Uterine smooth muscle cell (primary cell): ENCODE measurements around the gene RXRG. TPM values are rescaled to one million over a fixed set of nuclear protein-coding genes. Genes with fewer than 3 reads are reported as not detected.

Source experiments
- total RNA-seq: library from RNA; depleted of rRNA; stranded (reverse); fragments of >200 nt; gene quantifications from 2 replicates; pipeline ENCODE4 v1.2.3, GENCODE V29; 2014

Gene RXRG
- not detected in 2 replicates for total RNA-seq

GRCh38 chr1:165444897-165445370 is at the start of gene RXRG:
Gene RXRG, minus strand, starts transcription at chr1:165445126. Its CDS starts 233 bp downstream, at chr1:165444893.

DNA sequence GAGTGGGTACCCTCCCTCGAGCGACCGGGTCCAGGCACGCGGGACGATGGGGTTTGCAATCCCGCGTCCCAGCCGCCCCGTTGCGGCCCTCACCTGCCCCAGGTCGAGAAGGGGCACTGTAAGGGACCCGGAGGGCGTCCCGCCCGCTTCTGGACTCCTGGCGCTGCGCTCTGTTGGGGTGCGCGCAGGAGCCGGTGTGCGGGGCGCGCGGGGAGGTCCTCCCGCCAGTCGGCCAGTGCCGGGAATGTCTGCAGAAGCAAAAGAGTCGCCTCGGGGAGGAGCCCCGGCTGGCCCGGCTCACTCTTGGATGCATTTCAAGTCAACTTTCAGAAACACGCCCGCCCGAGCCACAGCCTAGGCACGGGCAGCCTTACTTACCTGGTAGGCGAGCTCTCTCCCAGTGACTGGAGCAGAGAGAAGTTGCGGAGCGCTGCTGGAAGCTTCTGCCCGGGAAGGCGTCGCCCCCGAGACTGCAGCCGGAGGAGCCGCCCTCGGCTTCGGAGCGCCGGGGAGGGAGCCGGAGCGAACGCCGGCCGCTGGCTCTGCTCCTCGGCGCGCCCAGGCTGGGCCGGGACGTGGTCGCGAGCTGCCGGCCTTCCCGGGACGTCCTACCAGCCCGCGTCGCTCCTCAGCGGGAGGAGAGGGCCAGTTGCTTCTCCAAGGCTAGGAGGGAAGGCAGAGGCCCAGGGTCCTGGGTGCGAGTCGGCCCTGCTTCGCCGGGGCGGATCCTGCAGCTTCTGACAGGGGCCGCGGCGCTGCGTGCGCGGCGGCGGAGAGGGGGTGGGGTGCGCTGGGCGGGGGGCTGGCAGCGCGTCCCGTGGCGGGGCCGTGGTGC is 88.7 kb downstream of the RXRG start, which contains the start of gene LMX1A:
Gene LMX1A (minus strand): TSS at position 739 of the 835 bp plus-strand sequence. CDS start 1,156 bp downstream, outside the sequence.

Other genes with a start within 250 kb of the RXRG start
- not detected in 2 replicates for gene LMX1A, start 88.4 kb downstream of the RXRG start, total RNA-seq
- gene LRRC52, start 98.9 kb upstream of the RXRG start, total RNA-seq, result not detected in 2 replicates
- 132 and 213 TPM in 2 replicates for gene MGST3, start 186.1 kb upstream of the RXRG start, total RNA-seq